ENCODE data around the gene TMOD1. TPM values are rescaled to one million over a fixed set of nuclear protein-coding genes. Genes with fewer than 3 reads are reported as not detected.

The TMOD1 gene
- total and polyA plus RNA-seq, 2 of the 8 experiments (the other 6 are each of a cell fraction or from before 2014, with no cell fraction given), result 0.17 to 0.88 TPM

DNA sequence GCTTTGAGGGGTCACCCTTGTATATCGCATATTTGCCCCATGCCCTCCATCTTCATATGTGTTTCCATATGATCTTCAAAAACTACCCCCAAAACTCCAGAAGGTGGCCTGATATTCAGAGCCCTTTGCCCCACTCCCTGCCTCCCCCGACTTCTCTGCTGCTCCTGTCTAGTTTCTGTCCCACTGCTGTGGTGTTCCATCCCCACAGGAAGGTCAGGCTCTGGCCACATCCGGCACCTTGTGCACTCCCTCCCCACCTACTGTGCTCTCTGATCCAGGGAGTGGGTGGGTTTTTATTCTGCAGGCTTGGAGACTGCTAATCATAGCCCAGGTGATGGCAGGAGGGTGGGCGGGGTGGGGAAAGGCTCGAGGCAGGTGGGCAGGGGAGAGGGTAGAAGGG, 52.4 kb downstream of the TMOD1 start:
- DNase-seq (ENCODE audit: low read depth in 1 of 2, low spot score in 2 of 2) (no peak), FAIRE-seq (no peak)
- Histone ChIP-seq H3K36me3 (ENCODE audit: control insufficient read depth in 2 of 4, insufficient read depth in 4 of 4, low read length in 3 of 4) (no peaks in the 10 kb centered on the region), H3K23me2 (ENCODE audit: low read depth, low read length) (no peaks in the 10 kb centered on the region), H3K4me3 (ENCODE audit: extremely low read depth in 1 of 4, insufficient read depth in 2 of 4, low read depth in 3 of 4, low read length in 4 of 4) (no peak overlapping the region), H3K4me2 (ENCODE audit: insufficient read depth in 1 of 2, low read depth in 2 of 2, low read length in 2 of 2) (no peak overlapping the region), H4K91ac (replicated peaks; ENCODE audit: insufficient read length, low read length) (no peak overlapping the region), H3K18ac (ENCODE audit: extremely low read depth, low read length) (no peak overlapping the region), H2BK20ac (ENCODE audit: low read length) (no peak overlapping the region), H3K4me1 (replicated peaks in 1 of 4; ENCODE audit: control insufficient read depth in 3 of 4, insufficient read depth in 4 of 4, low read length in 3 of 4) (peaks cover 0 to 2% (median under 1%) of the 10 kb centered on the region in 4 experiments; a peak in 2 of 7 replicates), H2BK5ac (ENCODE audit: low read depth, low read length) (no peak overlapping the region), H3K9ac (replicated peaks in 1 of 4; ENCODE audit: extremely low read depth in 1 of 4, low read depth in 3 of 4, low read length in 3 of 4) (no peak overlapping the region), H4K5ac (ENCODE audit: insufficient read length, low read depth, low read length) (no peak overlapping the region), H3K79me1 (ENCODE audit: low read depth, low read length) (no peaks in the 10 kb centered on the region), H3K4ac (replicated peaks; ENCODE audit: insufficient read length, low read depth, low read length) (no peak overlapping the region), H2BK12ac (ENCODE audit: low read depth, low read length) (no peak overlapping the region), H4K20me1 (replicated peaks in 1 of 2; ENCODE audit: control insufficient read depth in 1 of 2, insufficient read depth in 2 of 2, low read length in 2 of 2) (no peaks in the 10 kb centered on the region), H3K23ac (ENCODE audit: insufficient read length) (no peak overlapping the region), H3K27me3 (replicated peaks in 1 of 4; ENCODE audit: control insufficient read depth in 3 of 4, extremely low read depth in 1 of 4, insufficient read depth in 3 of 4, low read length in 3 of 4) (no peaks in the 10 kb centered on the region; a peak in 1 of 7 replicates), H2BK120ac (replicated peaks; ENCODE audit: low read depth, low read length) (no peak overlapping the region), H2AK5ac (ENCODE audit: low read depth, low read length) (no peak overlapping the region), H3K9me3 (ENCODE audit: insufficient read depth in 2 of 2, low read depth in 1 of 2, low read length in 1 of 2) (no peaks in the 10 kb centered on the region), H3K56ac (replicated peaks; ENCODE audit: insufficient read length, low read depth, low read length) (no peak overlapping the region), H3K14ac (ENCODE audit: insufficient read length) (no peak overlapping the region), H3K79me2 (ENCODE audit: control insufficient read depth in 1 of 2, insufficient read depth in 2 of 2, low read length in 2 of 2) (no peaks in the 10 kb centered on the region), H3K27ac (ENCODE audit: low read depth, low read length) (no peak overlapping the region), H2AFZ (ENCODE audit: low read length) (no peak overlapping the region), H4K8ac (ENCODE audit: extremely low read depth, insufficient read depth, low read length) (no peak overlapping the region), H2BK15ac (ENCODE audit: low read length) (no peak overlapping the region)
- CTCF ChIA-PET (ENCODE audit: partially characterized antibody), result no interaction called here
- WGBS, 2 experiments (ENCODE audit: extremely low coverage in 1 of 2, insufficient coverage in 1 of 2, insufficient read length in 1 of 2, insufficient replicate concordance in 2 of 2, low coverage in 1 of 2, low lambda C conversion rate in 2 of 2, missing lambda C conversion rate in 1 of 2), result 77% methylated on average over 5 of the region's 5 CpGs; no CpG with 5 or more reads in 1 of the 2 experiments
- POLR2A ChIA-PET (ENCODE audit: partially characterized antibody), result interaction anchor here (0.7 to 1.2 kb wide), 2 partner anchors 43 to 732 kb away, joined by 3 read pairs; no protein-coding TSS in a partner anchor
- TF ChIP-seq GABPA (IDR thresholded peaks at IDR 0.05; ENCODE audit: borderline replicate concordance, insufficient read depth, low read length) (no peak), SRF (IDR thresholded peaks at IDR 0.05; ENCODE audit: low read depth, low read length) (no peak), RAD21 (IDR thresholded peaks at IDR 0.05 in 1 of 2, conservative IDR thresholded peaks at IDR 0.05 in 1 of 2; ENCODE audit: low read depth in 2 of 2, low read length in 2 of 2) (no peak), POLR2AphosphoS5 (IDR thresholded peaks at IDR 0.05; ENCODE audit: low read depth, low read length) (no peak), HDAC6 (IDR thresholded peaks at IDR 0.05; ENCODE audit: low read depth, low read length) (no peak), TAF1 (IDR thresholded peaks at IDR 0.05; ENCODE audit: low read depth, low read length) (no peak), YY1 (IDR thresholded peaks at IDR 0.05; ENCODE audit: low read depth, low read length) (no peak)
- TF ChIP-seq, protein P1, sequence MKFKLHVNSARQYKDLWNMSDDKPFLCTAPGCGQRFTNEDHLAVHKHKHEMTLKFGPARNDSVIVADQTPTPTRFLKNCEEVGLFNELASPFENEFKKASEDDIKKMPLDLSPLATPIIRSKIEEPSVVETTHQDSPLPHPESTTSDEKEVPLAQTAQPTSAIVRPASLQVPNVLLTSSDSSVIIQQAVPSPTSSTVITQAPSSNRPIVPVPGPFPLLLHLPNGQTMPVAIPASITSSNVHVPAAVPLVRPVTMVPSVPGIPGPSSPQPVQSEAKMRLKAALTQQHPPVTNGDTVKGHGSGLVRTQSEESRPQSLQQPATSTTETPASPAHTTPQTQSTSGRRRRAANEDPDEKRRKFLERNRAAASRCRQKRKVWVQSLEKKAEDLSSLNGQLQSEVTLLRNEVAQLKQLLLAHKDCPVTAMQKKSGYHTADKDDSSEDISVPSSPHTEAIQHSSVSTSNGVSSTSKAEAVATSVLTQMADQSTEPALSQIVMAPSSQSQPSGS (IDR thresholded peaks at IDR 0.05; ENCODE audit: low read length), result no peak

All from H1 (cell line).